K562 (cell line): Measurements from ENCODE around the gene IL26. TPM values are rescaled to one million over a fixed set of nuclear protein-coding genes. Genes with fewer than 3 reads are reported as not detected.

Experiments used
- ATAC-seq: fragments of 200-7000 bp; cut with Tn5 transposase; 3 replicates; pipeline ENCODE4 v1.9.1; 2020; ENCODE audit warnings: moderate library complexity
- BruUV-seq: library from RNA; stranded (reverse); fragments of 400-500 nt; replicated peaks from 2 replicates; lab custom pipeline; 2021; lab: Mats Ljungman, UMichigan
- CTCF ChIA-PET: fragments of 300-600 bp; formaldehyde crosslinking; extraction: SDS; loops from one replicate; lab custom pipeline; 2021; ENCODE audit warnings: low intra/inter-chr PET ratio; lab: Yijun Ruan, JAX
- POLR2A ChIA-PET: fragments of 300-600, 350-650 bp; sonication (Branson Sonifier 250); formaldehyde crosslinking; extraction: SDS; loops from one replicate; lab custom pipeline; 2021; ENCODE audit warnings: antibody characterized with exemption, inconsistent platforms; lab: Yijun Ruan, JAX
- DNase-seq, 4 experiments: peaks; one replicate each; pipeline versions ENCODE4 v3.0.0 to v3.0.0-alpha.2; 2011 to 2018; ENCODE audit warnings: low spot score in 3 of 4, mixed read lengths in 3 of 4; ENCODE audit errors: extremely low read depth in 1 of 4
- FAIRE-seq: peaks from 2 replicates; lab custom pipeline; 2011; peaks lifted over from hg19 to GRCh38; lab: Jason Lieb, UNC
- H2AFZ ChIP-seq: 2 replicates; pipeline ENCODE4 v1.6.0; 2011; ENCODE audit warnings: low read depth, low read length, control low read depth, inconsistent platforms
- H3K27ac ChIP-seq: fragments of 200-600 bp; 3 replicates; pipeline ENCODE4 v1.8.0; 2011; ENCODE audit warnings: low read depth, mild to moderate bottlenecking, control low read depth, inconsistent platforms, low read length, moderate library complexity, mixed read lengths; ENCODE audit errors: extremely low read depth
- H3K27me3 ChIP-seq, 2 experiments: fragments of 300-600 bp in 1 of 2; 2 replicates in 1 of 2; 3 replicates in 1 of 2; pipeline versions ENCODE4 v1.6.0 to v1.8.0; 2011; ENCODE audit warnings: inconsistent platforms in 2 of 2, low read length in 2 of 2, mild to moderate bottlenecking in 1 of 2, mixed read lengths in 1 of 2, moderate library complexity in 1 of 2; ENCODE audit not compliant: control insufficient read depth in 2 of 2, insufficient read depth in 2 of 2
- H3K36me3 ChIP-seq: fragments of 300-600 bp; 3 replicates; pipeline ENCODE4 v1.8.0; 2011; ENCODE audit warnings: mild to moderate bottlenecking, low read length, inconsistent platforms; ENCODE audit not compliant: control insufficient read depth, insufficient read depth
- H3K4me1 ChIP-seq, 2 experiments: fragments of 200-600 bp in 1 of 2; replicated peaks in 1 of 2; 2 replicates in 1 of 2; 3 replicates in 1 of 2; pipeline versions ENCODE4 v1.5.1 to v1.8.0; 2011; ENCODE audit warnings: inconsistent platforms in 2 of 2, low read length in 2 of 2, mild to moderate bottlenecking in 1 of 2, mixed read lengths in 1 of 2, moderate library complexity in 1 of 2; ENCODE audit not compliant: control insufficient read depth in 2 of 2, insufficient read depth in 2 of 2
- H3K4me2 ChIP-seq: 2 replicates; pipeline ENCODE4 v1.6.1; 2011; ENCODE audit warnings: low read length, control low read depth, inconsistent platforms, mixed read lengths; ENCODE audit not compliant: insufficient read depth
- H3K4me3 ChIP-seq: fragments of 200-600 bp; sonication (generic), shearing (Covaris generic); 2 replicates; pipeline ENCODE4 v1.5.1; 2016; ENCODE audit warnings: control low read depth, inconsistent platforms
- H3K79me2 ChIP-seq: fragments of 200-600 bp; 3 replicates; pipeline ENCODE4 v1.8.0; 2011; ENCODE audit warnings: low read length, inconsistent platforms; ENCODE audit not compliant: control insufficient read depth, insufficient read depth
- H3K9ac ChIP-seq, 2 experiments: 2 replicates each; pipeline versions ENCODE4 v1.6.0 to v1.6.1; 2011; ENCODE audit warnings: low read depth in 2 of 2, low read length in 2 of 2, control low read depth in 1 of 2, inconsistent platforms in 1 of 2, mild to moderate bottlenecking in 1 of 2, mixed read lengths in 1 of 2; ENCODE audit not compliant: insufficient read depth in 1 of 2
- H3K9me1 ChIP-seq: one replicate; pipeline ENCODE4 v1.6.0; 2011; ENCODE audit warnings: inconsistent platforms, mild to moderate bottlenecking, low read length, moderate library complexity; ENCODE audit not compliant: control insufficient read depth, insufficient read depth
- H3K9me3 ChIP-seq: replicated peaks from 2 replicates; pipeline ENCODE4 v1.5.1; 2011; ENCODE audit warnings: low read depth, low read length, inconsistent platforms; ENCODE audit not compliant: control insufficient read depth, insufficient read depth
- H4K20me1 ChIP-seq: replicated peaks from 2 replicates; pipeline ENCODE4 v1.6.1; 2011; ENCODE audit warnings: low read length, inconsistent platforms, mixed read lengths; ENCODE audit not compliant: control insufficient read depth, insufficient read depth
- CEBPB ChIP-seq: fragments of 450-650 bp; IDR thresholded peaks from 2 replicates; pipeline ENCODE4 v1.6.1; 2016; ENCODE audit warnings: missing genetic modification characterization, missing compliant biosample characterization
- CEBPG ChIP-seq, 3 experiments: fragments of 200-800 bp in 1 of 3; sonication (Bioruptor generic) in 1 of 3; sonication (generic) in 1 of 3; formaldehyde crosslinking in 1 of 3; IDR thresholded peaks in 2 of 3; conservative IDR thresholded peaks in 1 of 3; 2 replicates each; pipeline versions ENCODE4 v1.6.1 to v1.8.0; 2016 to 2022; ENCODE audit warnings: missing compliant biosample characterization in 2 of 3, missing genetic modification characterization in 2 of 3, mild to moderate bottlenecking in 1 of 3, missing genetic modification reagents in 1 of 3
- ZBTB7A ChIP-seq: IDR thresholded peaks from 2 replicates; pipeline ENCODE4 v1.6.1; 2011; ENCODE audit warnings: low read depth, mild to moderate bottlenecking, low read length, moderate library complexity, borderline replicate concordance; ENCODE audit not compliant: control insufficient read depth
- WGBS: fragments of 100-300 bp; shearing (Covaris generic); methylation state at CpG from one replicate; pipeline ENCODE4 v1.1.6; 2016; ENCODE audit warnings: low coverage, mixed read lengths; ENCODE audit not compliant: insufficient coverage; ENCODE audit errors: missing lambda C conversion rate; 5-methylcytosine and 5-hydroxymethylcytosine counted together
- in situ Hi-C: fragments of 300-500 bp; cut with MboI; formaldehyde crosslinking; loops from 4 replicates; pipeline ENCODE4 v1.15.0; 2018; ENCODE audit warnings: inconsistent platforms, mixed read lengths
- intact Hi-C: fragments of 100-400 bp; cut with micrococcal nuclease; formaldehyde crosslinking; loops from 2 replicates; pipeline ENCODE4 v1.14.2; 2022
- polyA plus RNA-seq, 8 experiments: library from polyadenylated mRNA; depleted of rRNA in 4 of 8; stranded (reverse) in 5 of 8; unstranded in 3 of 8; fragments of >200 nt; fragmentation: Nextera tagmentation in 2 of 8; fragmentation: Illumina TruSeq in 1 of 8; extraction: Ambion mirVana in 2 of 8; extraction: Trizol in 1 of 8; gene quantifications; 2 replicates each; pipeline versions ENCODE4 v1.2.1 to v1.2.3, GENCODE V29; 2011 to 2014; ENCODE audit warnings: inconsistent platforms in 1 of 8, missing spikeins in 1 of 8
- total RNA-seq, 7 experiments: library from RNA; depleted of rRNA in 6 of 7; stranded (reverse); fragments of >200 nt in 6 of 7; fragmentation: Illumina TruSeq in 2 of 7; extraction: Trizol in 2 of 7; gene quantifications; 2 replicates each; pipeline versions ENCODE4 v1.2.1 to v1.2.3, GENCODE V29; 2011 to 2021; ENCODE audit warnings: low replicate concordance in 1 of 7
- TF ChIP-seq, protein P1 (sequence below): fragments of 450-650 bp; IDR thresholded peaks from 2 replicates; pipeline ENCODE4 v1.6.1; 2016; ENCODE audit warnings: mild to moderate bottlenecking, moderate library complexity

Gene IL26
- total and polyA plus RNA-seq, 9 of the 15 experiments (the other 6 are each of a cell fraction or from before 2014, with no cell fraction given): not detected

DNA sequence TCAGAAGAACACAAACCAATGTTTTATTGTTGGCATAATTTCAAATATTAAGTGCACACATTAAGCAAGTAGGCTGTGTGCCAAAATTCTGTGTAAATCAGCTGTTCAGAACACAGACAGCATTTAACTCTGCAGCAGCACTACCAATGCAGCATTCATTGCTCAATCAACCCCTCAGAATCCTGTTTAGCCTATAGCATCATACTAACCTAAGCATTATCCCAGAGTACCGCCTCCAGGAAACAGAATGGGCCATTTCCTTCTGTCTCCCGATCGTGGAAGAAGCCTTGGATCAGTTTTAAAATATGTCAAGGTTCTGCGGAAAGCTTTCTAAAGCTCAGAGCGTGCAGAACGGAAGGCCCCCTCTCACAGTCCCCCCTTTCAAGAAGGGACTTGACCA is 3.3 kb downstream of the IL26 start:
- no peaks in the 10 kb centered on the region for H4K20me1 ChIP-seq
- H3K9me3 ChIP-seq: no peaks in the 10 kb centered on the region
- H3K9me1 ChIP-seq: no peaks in the 10 kb centered on the region
- H3K79me2 ChIP-seq: no peaks in the 10 kb centered on the region
- H2AFZ ChIP-seq: 0 out of 2 replicates have a peak overlapping the region, but pooled peaks have one; percentile 5
- no peak overlapping the region for H3K27ac ChIP-seq
- in situ Hi-C loops: no loop called here
- no peak; the same call in 2 of the 3 replicates for ATAC-seq
- H3K4me3 ChIP-seq: no peak overlapping the region
- ChIA-PET POLR2A (no interaction called here), CTCF (interaction anchor here (1.7 to 3.3 kb wide), 2 partner anchors 95 to 182 kb away, joined by 5 to 30 read pairs; no protein-coding TSS in a partner anchor)
- no peaks in the 10 kb centered on the region for H3K36me3 ChIP-seq
- no peak for DNase-seq
- H3K4me1 ChIP-seq: no peaks in the 10 kb centered on the region; a peak in 1 of 5 replicates
- no peak for FAIRE-seq
- TF ChIP-seq ZBTB7A: no peak
- TF ChIP-seq CEBPB (tag): peak; percentile 44; the same call in 1 of the 2 replicates
- TF ChIP-seq CEBPG (CRISPR knock-in tag; IDR thresholded peaks at IDR 0.05): no peak
- TF ChIP-seq CEBPG (tag; conservative IDR thresholded peaks at IDR 0.05 in 1 of 2, IDR thresholded peaks at IDR 0.05 in 1 of 2): 0 out of 4 replicates have a peak, but pooled peaks of 1 of the 2 experiments have one; percentile 23
- TF ChIP-seq, protein P1, sequence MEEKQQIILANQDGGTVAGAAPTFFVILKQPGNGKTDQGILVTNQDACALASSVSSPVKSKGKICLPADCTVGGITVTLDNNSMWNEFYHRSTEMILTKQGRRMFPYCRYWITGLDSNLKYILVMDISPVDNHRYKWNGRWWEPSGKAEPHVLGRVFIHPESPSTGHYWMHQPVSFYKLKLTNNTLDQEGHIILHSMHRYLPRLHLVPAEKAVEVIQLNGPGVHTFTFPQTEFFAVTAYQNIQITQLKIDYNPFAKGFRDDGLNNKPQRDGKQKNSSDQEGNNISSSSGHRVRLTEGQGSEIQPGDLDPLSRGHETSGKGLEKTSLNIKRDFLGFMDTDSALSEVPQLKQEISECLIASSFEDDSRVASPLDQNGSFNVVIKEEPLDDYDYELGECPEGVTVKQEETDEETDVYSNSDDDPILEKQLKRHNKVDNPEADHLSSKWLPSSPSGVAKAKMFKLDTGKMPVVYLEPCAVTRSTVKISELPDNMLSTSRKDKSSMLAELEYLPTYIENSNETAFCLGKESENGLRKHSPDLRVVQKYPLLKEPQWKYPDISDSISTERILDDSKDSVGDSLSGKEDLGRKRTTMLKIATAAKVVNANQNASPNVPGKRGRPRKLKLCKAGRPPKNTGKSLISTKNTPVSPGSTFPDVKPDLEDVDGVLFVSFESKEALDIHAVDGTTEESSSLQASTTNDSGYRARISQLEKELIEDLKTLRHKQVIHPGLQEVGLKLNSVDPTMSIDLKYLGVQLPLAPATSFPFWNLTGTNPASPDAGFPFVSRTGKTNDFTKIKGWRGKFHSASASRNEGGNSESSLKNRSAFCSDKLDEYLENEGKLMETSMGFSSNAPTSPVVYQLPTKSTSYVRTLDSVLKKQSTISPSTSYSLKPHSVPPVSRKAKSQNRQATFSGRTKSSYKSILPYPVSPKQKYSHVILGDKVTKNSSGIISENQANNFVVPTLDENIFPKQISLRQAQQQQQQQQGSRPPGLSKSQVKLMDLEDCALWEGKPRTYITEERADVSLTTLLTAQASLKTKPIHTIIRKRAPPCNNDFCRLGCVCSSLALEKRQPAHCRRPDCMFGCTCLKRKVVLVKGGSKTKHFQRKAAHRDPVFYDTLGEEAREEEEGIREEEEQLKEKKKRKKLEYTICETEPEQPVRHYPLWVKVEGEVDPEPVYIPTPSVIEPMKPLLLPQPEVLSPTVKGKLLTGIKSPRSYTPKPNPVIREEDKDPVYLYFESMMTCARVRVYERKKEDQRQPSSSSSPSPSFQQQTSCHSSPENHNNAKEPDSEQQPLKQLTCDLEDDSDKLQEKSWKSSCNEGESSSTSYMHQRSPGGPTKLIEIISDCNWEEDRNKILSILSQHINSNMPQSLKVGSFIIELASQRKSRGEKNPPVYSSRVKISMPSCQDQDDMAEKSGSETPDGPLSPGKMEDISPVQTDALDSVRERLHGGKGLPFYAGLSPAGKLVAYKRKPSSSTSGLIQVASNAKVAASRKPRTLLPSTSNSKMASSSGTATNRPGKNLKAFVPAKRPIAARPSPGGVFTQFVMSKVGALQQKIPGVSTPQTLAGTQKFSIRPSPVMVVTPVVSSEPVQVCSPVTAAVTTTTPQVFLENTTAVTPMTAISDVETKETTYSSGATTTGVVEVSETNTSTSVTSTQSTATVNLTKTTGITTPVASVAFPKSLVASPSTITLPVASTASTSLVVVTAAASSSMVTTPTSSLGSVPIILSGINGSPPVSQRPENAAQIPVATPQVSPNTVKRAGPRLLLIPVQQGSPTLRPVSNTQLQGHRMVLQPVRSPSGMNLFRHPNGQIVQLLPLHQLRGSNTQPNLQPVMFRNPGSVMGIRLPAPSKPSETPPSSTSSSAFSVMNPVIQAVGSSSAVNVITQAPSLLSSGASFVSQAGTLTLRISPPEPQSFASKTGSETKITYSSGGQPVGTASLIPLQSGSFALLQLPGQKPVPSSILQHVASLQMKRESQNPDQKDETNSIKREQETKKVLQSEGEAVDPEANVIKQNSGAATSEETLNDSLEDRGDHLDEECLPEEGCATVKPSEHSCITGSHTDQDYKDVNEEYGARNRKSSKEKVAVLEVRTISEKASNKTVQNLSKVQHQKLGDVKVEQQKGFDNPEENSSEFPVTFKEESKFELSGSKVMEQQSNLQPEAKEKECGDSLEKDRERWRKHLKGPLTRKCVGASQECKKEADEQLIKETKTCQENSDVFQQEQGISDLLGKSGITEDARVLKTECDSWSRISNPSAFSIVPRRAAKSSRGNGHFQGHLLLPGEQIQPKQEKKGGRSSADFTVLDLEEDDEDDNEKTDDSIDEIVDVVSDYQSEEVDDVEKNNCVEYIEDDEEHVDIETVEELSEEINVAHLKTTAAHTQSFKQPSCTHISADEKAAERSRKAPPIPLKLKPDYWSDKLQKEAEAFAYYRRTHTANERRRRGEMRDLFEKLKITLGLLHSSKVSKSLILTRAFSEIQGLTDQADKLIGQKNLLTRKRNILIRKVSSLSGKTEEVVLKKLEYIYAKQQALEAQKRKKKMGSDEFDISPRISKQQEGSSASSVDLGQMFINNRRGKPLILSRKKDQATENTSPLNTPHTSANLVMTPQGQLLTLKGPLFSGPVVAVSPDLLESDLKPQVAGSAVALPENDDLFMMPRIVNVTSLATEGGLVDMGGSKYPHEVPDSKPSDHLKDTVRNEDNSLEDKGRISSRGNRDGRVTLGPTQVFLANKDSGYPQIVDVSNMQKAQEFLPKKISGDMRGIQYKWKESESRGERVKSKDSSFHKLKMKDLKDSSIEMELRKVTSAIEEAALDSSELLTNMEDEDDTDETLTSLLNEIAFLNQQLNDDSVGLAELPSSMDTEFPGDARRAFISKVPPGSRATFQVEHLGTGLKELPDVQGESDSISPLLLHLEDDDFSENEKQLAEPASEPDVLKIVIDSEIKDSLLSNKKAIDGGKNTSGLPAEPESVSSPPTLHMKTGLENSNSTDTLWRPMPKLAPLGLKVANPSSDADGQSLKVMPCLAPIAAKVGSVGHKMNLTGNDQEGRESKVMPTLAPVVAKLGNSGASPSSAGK: no peak
- no peak overlapping the region for H3K9ac ChIP-seq
- no TSS peak for BruUV-seq
- intact Hi-C loops: no loop called here
- no peak overlapping the region for H3K4me2 ChIP-seq
- peaks cover 3 to 7% of the 10 kb centered on the region in 2 experiments; a peak in 2 of 5 replicates for H3K27me3 ChIP-seq
- 37% methylated on average over 6 of the region's 6 CpGs for WGBS
